GM15510 (cell line): Measurements from ENCODE around the gene TMTC2.

ENCODE experiments used
- POLR2A ChIP-seq: IDR thresholded peaks from 3 replicates; pipeline ENCODE4 v1.6.1; 2011; ENCODE audit warnings: borderline replicate concordance; ENCODE audit not compliant: insufficient read length; ENCODE audit errors: extremely low read depth

TMTC2 gene

GRCh38 chr12:82858534-82858917 lies 171.8 kb downstream of the TMTC2 start:
- no peak for TF ChIP-seq POLR2A

GRCh38 chr12:82862069-82862841 lies 175.5 kb downstream of the TMTC2 start:
- TF ChIP-seq POLR2A: no peak

GRCh38 chr12:82862876-82863649 lies 176.4 kb downstream of the TMTC2 start:
- no peak for TF ChIP-seq POLR2A

DNA sequence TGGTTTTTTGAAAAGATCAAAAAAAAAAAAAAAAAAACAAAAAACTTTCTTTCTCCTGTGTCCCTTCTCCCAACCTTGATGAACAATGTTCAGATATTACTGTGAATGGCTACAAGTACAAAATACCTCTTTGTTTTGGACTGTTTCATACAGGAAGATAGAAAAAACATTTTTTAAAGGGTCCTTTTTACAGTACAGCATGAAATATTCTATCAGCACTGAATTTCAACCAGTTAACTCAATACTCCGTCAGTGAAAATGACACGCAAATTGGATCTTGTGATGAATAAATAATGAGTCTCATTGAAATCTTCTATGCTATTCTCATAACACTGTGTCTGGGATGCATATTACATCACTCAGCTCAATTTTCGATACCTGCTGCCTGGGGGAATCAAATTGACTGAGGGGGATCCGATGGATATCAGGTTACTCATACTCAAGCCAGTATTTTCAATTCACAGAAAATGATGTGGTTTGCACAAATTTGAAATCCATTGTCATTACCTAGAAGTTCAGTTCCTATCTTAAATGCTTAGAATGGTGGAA lies 179.6 kb downstream of the TMTC2 start:
- TF ChIP-seq POLR2A: no peak

DNA sequence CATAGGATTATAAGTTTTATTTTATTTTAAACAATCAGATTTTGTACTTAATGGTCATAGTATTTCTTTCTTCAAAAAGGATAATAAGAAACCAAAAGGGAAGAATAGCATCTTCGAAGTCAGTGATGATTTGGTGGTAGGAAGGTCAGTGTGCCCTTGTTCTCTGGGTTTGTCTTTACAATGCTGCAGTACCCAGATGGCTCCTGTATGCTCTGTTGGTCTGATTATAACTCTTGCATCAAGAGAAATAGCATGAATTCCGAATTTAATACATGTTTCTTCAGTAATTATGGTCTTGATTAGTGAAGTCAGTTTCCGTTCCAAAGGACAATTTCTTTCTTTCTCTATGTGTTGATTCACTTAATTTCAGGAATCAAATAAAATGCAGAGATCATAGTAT lies 180.2 kb downstream of the TMTC2 start:
- TF ChIP-seq POLR2A: no peak

DNA sequence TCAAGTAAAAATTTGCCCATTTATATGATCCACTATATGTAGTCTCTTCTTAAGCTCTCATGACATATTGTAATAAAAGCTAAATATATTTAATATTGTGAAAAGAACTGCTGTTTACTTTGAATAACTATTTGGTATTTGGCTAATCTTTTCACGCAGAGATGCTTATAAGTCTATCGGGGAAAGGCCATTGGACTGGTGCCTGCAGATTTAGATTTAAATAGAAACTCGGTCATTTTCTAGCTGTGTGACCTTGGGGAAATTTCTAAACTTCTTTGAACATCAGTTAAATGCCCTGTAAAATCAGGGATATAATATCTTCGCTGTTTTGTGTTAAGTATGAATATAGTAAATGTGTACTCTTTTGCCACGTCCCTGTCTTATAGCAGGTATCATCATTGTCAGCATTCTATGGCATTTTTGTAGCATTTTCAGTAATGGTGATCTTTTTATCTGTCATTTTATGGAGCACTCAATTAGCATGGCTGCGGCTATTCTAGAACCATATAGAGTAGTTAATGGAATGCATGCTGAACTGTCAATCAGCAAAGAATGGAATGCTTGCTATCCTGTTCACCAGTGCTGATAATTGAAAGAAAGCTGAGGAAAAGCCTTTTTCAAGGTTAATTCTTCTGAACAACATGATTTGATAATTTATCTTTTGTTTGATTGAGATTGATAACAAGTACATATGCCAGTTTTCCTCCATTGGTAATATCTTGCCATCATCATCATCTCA lies 181.2 kb downstream of the TMTC2 start:
- TF ChIP-seq POLR2A: no peak

DNA sequence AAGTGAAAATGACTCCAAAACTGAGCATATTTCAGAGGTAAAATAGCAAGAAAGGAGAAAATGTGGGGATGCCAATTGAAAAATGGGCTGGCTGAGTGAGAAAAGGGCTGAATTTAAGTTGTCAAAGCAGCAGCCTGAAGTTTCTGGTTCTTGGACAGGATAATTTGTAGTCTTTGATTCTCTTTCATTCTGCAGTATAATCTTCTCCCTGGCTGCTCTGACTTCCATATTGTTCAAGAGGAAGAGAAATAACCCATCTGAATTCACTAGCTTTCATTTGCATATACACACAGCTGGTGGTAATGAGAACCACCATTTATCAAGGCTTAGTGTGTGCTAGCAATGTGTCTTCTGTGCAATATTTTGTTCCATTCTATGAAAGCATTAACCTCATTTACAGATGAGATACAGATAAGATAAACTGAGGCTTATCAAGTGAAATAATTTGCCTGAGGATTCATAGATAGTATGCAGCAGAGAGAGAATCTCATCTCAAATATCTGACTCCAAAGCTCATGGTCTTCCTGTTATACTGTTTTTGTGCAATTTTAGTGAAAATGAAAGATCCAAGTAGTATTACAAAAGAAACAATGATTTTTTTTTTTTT lies 184.2 kb downstream of the TMTC2 start:
- no peak for TF ChIP-seq POLR2A

DNA sequence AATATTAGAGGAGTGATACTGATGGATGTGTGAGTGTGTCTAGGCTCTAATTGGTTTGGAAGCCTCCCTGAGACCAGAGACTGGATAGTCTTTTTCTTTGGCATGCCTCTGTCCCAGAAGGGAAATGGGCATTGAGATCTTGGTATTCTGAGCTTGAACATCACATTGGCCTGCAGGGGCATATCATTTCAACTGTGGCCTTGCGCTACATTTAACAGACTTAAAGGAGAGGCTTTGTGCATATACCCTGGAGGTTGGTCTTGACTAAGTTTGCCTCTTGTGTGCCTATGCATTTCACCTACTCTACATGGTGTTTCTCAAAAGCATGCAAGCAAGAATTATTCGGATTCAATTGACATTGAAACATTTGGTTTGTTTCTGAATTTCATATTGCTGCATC lies 185.4 kb downstream of the TMTC2 start:
- TF ChIP-seq POLR2A: no peak

- no peak for TF ChIP-seq POLR2A
These were observed 186.6 kb downstream of the TMTC2 start for GRCh38 chr12:82873309-82873708.

- no peak for TF ChIP-seq POLR2A
These were observed 187.2 kb downstream of the TMTC2 start for GRCh38 chr12:82873951-82874350.

DNA sequence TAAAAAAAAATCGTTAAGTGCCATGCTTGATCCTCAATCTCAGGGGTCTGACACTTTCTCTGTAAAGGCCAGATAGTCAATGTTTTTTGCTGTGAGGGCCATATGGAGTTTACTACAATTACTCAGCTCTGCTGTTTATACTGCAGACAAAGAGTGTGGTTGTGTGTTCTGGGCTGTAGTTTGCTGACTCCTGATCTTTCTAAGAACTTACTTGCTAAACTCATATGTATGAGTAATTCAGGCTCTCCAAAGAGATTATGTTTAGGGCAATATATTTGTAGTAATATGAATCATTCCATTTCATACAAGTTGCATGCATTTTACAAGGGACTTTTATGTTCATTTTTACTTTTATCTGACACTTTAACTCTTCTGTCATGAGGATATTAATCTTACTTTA lies 188.2 kb downstream of the TMTC2 start:
- TF ChIP-seq POLR2A: no peak

DNA sequence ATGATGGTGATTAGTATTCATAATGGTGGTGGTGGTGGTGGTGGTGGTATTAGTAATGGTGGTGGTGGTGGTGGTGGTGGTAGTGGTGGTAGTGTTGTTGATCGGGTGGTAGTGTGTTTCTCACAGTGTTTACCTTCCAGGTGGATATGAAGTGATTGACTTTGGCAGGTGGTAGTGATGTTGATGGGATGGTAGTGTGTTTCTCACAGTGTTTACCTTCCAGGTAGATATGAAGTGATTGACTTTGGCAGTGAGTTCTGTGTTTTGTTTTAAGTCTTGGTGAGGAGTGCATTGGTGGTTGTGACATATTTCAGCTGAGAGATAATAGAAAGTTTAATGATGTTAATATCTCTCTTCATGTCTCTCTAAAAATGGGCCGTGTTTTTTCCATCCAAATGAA lies 189.4 kb downstream of the TMTC2 start:
- no peak for TF ChIP-seq POLR2A

DNA sequence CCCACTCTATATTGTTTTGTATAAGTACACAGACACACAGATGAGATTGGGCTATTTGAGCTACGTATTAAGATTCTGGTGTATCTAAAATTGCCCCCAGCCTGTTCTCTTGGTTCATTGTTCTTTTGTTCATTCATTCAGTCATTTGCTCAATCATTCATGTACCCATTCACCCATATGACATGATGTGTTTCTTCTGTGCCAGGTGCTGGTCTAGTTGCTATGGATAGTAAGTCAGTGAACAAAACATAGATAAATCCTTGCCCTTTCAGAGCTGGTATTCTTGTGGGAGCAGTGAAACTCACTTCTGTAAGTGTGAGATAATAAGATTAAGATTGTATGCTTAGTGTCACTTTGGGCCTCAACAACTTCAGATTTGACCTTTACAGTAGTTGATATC lies 191.3 kb downstream of the TMTC2 start:
- TF ChIP-seq POLR2A: no peak

GRCh38 chr12:82880442-82880901 lies 193.8 kb downstream of the TMTC2 start:
- TF ChIP-seq POLR2A: no peak
